Calu3 (cell line): ENCODE results near the gene PMM2. TPM values are rescaled to one million over a fixed set of nuclear protein-coding genes. Genes with fewer than 3 reads are reported as not detected.
"Not testable (repeated sequence)": the region's sequence is repeated elsewhere in the genome, so short reads cannot be mapped to it uniquely, and the experiment has no call there.

Experiments
- BruUV-seq: library from RNA; stranded (reverse); fragments of 400-500 nt; replicated peaks from 2 replicates; lab custom pipeline; 2021; lab: Mats Ljungman, UMichigan
- CTCF ChIA-PET: fragments of 300-600 bp; sonication (Branson Sonifier 250); formaldehyde crosslinking; loops from one replicate; lab custom pipeline; 2022; ENCODE audit warnings: antibody characterized with exemption; lab: Charles Lee
- DNase-seq: peaks from one replicate; pipeline ENCODE4 v3.0.0; 2022
- H3K27ac Mint-ChIP-seq: one replicate; pipeline ENCODE4 v1.8.0; 2022; ENCODE audit warnings: mixed read lengths; ENCODE audit not compliant: unreplicated experiment
- H3K27me3 Mint-ChIP-seq: one replicate; pipeline ENCODE4 v1.8.0; 2022; ENCODE audit warnings: mixed read lengths; ENCODE audit not compliant: unreplicated experiment
- H3K36me3 Mint-ChIP-seq: one replicate; pipeline ENCODE4 v1.8.0; 2022; ENCODE audit warnings: mild to moderate bottlenecking, moderate library complexity, mixed read lengths; ENCODE audit not compliant: insufficient read depth, unreplicated experiment
- H3K4me1 Mint-ChIP-seq: one replicate; pipeline ENCODE4 v1.8.0; 2022; ENCODE audit warnings: mild to moderate bottlenecking, low read depth, mixed read lengths; ENCODE audit not compliant: unreplicated experiment
- H3K4me3 Mint-ChIP-seq: one replicate; pipeline ENCODE4 v1.8.0; 2022; ENCODE audit warnings: mild to moderate bottlenecking, low read depth, moderate library complexity, mixed read lengths; ENCODE audit not compliant: unreplicated experiment
- H3K9me3 Mint-ChIP-seq: one replicate; pipeline ENCODE4 v1.8.0; 2022; ENCODE audit warnings: low read depth, mixed read lengths; ENCODE audit not compliant: unreplicated experiment
- intact Hi-C: fragments of 100-400 bp; cut with micrococcal nuclease; formaldehyde crosslinking; loops from one replicate; pipeline ENCODE4 v1.10.0; 2022; ENCODE audit not compliant: unreplicated experiment
- total RNA-seq: library from RNA; stranded (reverse); gene quantifications from 2 replicates; pipeline ENCODE4 v1.2.3, GENCODE V29; 2022
- TF ChIP-seq, protein P1 (sequence below): fragments of 200-600 bp; IDR thresholded peaks from one replicate; pipeline ENCODE4 v1.8.0; 2022; ENCODE audit warnings: antibody characterized with exemption; ENCODE audit not compliant: unreplicated experiment

The PMM2 gene
- total RNA-seq, 1 experiment from 2014 or later: 88.3 TPM

DNA sequence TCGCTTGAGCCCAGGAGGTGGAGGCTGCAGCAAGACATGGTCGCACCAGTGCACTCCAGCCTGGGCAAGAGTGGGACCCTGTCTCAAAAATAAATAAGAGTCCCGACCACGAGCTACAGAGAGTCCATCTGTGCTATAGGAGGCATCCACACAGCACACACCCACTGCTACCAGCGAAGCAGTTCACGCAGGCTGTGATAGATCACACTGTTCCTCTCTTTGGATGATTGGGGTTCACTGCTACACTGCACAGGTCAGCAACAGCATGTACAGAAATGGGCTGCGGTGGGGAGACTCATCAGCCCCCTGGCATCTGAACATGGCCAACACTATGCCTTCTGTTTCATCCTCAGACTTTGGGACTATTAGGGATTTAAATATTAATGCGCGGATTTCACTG is 33.8 kb downstream of the PMM2 start:
- intact Hi-C loops: no loop called here
- TF ChIP-seq, protein P1, sequence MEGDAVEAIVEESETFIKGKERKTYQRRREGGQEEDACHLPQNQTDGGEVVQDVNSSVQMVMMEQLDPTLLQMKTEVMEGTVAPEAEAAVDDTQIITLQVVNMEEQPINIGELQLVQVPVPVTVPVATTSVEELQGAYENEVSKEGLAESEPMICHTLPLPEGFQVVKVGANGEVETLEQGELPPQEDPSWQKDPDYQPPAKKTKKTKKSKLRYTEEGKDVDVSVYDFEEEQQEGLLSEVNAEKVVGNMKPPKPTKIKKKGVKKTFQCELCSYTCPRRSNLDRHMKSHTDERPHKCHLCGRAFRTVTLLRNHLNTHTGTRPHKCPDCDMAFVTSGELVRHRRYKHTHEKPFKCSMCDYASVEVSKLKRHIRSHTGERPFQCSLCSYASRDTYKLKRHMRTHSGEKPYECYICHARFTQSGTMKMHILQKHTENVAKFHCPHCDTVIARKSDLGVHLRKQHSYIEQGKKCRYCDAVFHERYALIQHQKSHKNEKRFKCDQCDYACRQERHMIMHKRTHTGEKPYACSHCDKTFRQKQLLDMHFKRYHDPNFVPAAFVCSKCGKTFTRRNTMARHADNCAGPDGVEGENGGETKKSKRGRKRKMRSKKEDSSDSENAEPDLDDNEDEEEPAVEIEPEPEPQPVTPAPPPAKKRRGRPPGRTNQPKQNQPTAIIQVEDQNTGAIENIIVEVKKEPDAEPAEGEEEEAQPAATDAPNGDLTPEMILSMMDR: no peak
- DNase-seq: no peak
- Mint-ChIP-seq H3K4me1 (no peaks in the 10 kb centered on the region), H3K36me3 (peaks cover 45% of the 10 kb centered on the region), H3K27ac (no peak overlapping the region), H3K27me3 (no peaks in the 10 kb centered on the region), H3K9me3 (no peaks in the 10 kb centered on the region), H3K4me3 (no peak overlapping the region)
- no TSS peak for BruUV-seq
- CTCF ChIA-PET: no interaction called here

GRCh38 chr16:8831871-8832716 is 34.5 kb downstream of the PMM2 start:
- H3K27me3 Mint-ChIP-seq: no peaks in the 10 kb centered on the region
- no peak for DNase-seq
- no peak overlapping the region for H3K27ac Mint-ChIP-seq
- TF ChIP-seq, protein P1: no peak
- no TSS peak for BruUV-seq
- CTCF ChIA-PET: no interaction called here
- no peak overlapping the region for H3K4me3 Mint-ChIP-seq
- intact Hi-C loops: no loop called here
- no peaks in the 10 kb centered on the region for H3K4me1 Mint-ChIP-seq
- H3K36me3 Mint-ChIP-seq: peaks cover 38% of the 10 kb centered on the region
- H3K9me3 Mint-ChIP-seq: no peaks in the 10 kb centered on the region

DNA sequence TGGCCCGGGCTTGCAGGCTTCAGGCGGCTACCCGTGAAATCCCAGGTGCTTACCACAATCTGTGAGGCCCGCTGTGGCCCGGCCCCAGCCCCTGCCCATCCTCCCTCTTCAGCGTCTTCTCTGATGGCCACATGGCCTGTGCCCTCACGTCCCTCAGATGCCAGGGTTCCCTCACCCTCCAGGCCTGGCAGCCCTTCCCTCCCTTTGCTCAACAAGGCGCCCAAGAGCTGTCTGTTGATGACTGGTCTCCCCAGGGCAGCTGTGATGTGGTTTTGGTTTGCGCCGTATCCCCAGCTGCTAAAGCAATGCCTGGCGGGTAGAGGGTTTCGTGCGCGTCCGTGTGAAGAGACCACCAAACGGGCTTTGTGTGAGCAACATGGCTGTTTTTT is 35.1 kb downstream of the PMM2 start:
- Mint-ChIP-seq H3K27me3 (no peaks in the 10 kb centered on the region), H3K4me3 (no peak overlapping the region), H3K4me1 (no peaks in the 10 kb centered on the region), H3K36me3 (peaks cover 36% of the 10 kb centered on the region), H3K9me3 (no peaks in the 10 kb centered on the region), H3K27ac (no peak overlapping the region)
- DNase-seq: no peak
- TF ChIP-seq, protein P1: no peak
- CTCF ChIA-PET: no interaction called here
- intact Hi-C loops: no loop called here
- BruUV-seq: no TSS peak

GRCh38 chr16:8836797-8837196 is 39.2 kb downstream of the PMM2 start:
- H3K27me3 Mint-ChIP-seq, CTCF ChIA-PET, H3K27ac Mint-ChIP-seq, intact Hi-C loops, H3K4me1 Mint-ChIP-seq, DNase-seq, H3K4me3 Mint-ChIP-seq, BruUV-seq, H3K9me3 Mint-ChIP-seq: not testable (repeated sequence)
- H3K36me3 Mint-ChIP-seq: peaks cover 10% of the 10 kb centered on the region

- BruUV-seq, H3K36me3 Mint-ChIP-seq, H3K4me1 Mint-ChIP-seq, DNase-seq, H3K9me3 Mint-ChIP-seq, H3K27ac Mint-ChIP-seq, H3K4me3 Mint-ChIP-seq, intact Hi-C loops, H3K27me3 Mint-ChIP-seq, CTCF ChIA-PET: not testable (repeated sequence)
Measured at GRCh38 chr16:8837594-8837993, 40.0 kb downstream of the PMM2 start.

DNA sequence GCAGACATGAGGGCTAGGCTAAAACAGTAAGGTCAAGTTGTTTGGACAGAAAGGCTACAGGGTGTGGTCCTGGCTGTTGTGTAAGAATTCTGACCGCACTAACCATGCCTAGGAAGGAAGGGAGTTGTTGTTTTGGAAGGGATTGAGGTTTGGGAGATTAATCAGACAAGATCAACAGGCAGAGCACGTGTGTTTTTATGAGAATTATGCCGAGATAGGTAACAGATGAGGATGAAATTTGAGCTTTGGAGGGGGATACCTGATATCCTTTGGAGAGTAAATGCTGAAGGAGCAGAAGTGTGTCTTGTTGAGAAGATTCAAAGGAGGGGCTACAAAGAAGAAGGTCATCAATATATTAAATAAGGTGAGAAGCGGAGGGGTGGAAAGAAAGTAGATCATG is 44.4 kb downstream of the PMM2 start:
- H3K4me1 Mint-ChIP-seq, H3K36me3 Mint-ChIP-seq, intact Hi-C loops, DNase-seq, H3K27ac Mint-ChIP-seq, CTCF ChIA-PET, BruUV-seq, H3K9me3 Mint-ChIP-seq, H3K27me3 Mint-ChIP-seq, H3K4me3 Mint-ChIP-seq: not testable (repeated sequence)

- H3K9me3 Mint-ChIP-seq, DNase-seq, H3K4me1 Mint-ChIP-seq, H3K27me3 Mint-ChIP-seq, BruUV-seq, H3K4me3 Mint-ChIP-seq, intact Hi-C loops, CTCF ChIA-PET: not testable (repeated sequence)
- Mint-ChIP-seq H3K27ac (peak overlapping the region; percentile 4), H3K36me3 (peaks cover 20% of the 10 kb centered on the region)
Measured at GRCh38 chr16:8843296-8843695, 45.7 kb downstream of the PMM2 start.
